ENCODE results near the gene LHB. TPM values are rescaled to one million over a fixed set of nuclear protein-coding genes. Genes with fewer than 3 reads are reported as not detected.

Gene LHB
- polyA plus RNA-seq, 4 donors: 0.47 TPM; not detected in 3

DNA sequence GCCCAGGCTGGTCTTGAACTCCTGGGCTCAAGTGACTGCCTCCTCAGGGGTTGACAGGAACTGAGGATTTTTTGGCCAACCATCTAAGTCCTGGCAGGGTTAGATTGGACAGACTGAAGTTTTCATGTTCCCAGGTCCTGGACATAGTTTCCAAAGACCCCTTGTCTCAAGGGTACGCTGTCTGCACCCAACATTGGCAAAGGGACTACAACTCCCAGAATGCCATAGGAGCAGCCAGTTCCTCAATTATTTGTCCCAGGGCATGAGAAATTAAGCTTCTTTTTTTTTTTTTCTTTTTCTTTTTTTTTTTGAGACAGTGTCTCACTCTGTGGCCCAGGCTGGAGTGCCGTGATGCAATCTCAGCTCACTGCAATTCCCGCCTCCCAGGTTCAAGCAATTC is 30.7 kb downstream of the LHB start:
- no peak for DNase-seq (ENCODE audit: low read depth in 4 of 4, low spot score in 3 of 4)

DNA sequence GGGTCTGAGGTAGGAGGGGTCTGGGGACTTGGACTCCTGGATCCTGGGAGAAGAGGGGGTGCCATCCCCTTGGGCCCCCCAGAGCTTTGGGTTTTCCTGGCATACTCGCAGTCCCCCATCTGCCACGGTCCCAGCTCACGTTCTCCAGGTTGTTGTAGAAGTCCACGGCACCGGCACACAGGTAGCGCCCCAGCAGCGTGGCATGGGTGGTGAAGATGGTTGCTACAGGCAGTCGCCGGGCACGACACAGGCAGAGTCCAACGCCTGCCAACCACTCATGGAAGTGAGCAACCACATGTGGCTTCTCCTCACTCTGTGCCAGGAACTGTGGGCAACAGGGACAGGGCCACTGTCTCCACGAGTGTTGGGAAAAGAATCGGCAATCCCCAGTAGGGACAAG is 31.2 kb downstream of the LHB start:
- DNase-seq (ENCODE audit: low read depth in 4 of 4, low spot score in 3 of 4): no peak

DNA sequence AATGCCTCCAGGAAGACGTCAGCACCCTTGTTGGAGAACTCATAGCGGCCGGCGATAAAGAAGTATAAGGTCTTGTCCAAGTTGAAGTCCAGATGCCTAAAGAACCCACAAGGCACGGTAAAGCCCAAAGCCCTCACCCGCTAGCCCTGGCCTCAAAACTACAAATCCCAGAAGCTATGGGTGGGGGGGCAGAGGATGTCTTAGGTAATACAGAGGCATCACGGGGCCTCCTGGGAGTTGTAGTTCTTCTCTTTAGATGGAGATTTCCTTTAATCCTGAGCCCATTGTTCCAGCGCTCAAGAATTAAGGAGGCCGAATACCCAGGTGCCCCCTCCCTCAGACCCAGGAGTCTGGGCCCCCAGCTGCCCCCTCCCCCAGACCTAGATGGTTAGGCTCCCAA is 34.6 kb downstream of the LHB start:
- no peak for DNase-seq (ENCODE audit: low read depth in 4 of 4, low spot score in 3 of 4)

DNA sequence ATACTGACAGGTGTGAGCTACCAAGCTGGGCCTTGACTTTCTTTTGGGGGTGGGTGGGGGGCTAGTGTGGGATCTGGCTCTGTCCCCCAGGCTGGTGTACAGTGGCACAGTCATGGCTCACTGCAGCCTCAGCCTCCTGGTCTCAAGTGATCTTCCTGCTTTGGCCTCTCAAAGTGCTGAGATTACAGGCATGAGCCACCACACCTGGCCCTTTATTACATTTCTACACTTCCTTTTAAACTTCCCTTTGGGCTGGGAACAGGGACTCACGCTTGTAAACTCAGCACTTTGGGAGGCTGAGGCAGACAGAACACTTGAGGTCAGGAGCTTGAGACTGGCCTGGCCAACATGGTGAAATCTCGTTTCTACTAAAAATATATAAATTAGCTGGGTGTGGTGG is 39.8 kb downstream of the LHB start:
- DNase-seq (ENCODE audit: low read depth in 4 of 4, low spot score in 3 of 4): no peak

DNA sequence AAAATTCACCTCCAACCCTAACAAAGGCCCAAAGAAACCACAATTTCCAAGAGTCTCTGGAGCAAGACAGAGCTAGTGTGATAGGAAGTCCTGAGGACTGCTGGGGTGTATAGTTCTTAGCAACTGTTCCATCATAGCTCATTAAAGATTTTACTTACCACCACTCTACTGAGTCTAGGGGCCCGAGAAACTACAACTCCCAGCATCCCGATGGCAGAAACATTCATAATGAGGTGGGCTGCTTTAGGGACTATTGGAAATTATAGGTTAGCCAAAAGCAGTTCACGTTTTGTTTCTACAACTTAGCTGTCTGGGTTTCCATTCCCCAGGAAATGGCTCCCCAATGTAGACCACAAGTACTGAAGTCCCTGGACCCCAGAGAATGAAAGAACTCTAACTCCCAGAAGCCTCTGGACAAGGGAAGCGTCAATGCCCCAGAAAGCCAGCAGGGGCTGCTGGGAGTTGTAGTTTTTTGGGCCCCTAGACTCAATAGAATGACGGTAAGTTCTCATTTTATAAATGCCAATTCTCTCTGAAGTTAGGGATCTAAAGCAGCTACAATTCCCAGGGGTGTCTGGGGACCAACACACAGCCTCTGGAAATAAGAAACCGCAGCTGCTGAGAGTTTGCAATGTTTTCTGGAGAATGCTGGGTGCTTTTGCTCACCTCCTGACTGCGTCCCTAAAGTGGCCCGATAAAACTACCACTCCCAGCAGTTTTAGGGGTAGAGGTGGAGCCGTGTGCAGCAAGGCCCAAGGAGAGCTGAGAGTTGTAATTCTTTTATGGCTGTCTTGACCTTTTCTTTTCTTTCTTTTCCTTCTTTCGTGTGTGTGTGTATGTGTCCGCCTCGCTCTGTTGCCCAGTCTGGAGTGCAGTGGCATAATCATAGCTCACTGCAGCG is 40.7 kb downstream of the LHB start:
- DNase-seq (ENCODE audit: low read depth in 4 of 4, low spot score in 3 of 4): no peak

DNA sequence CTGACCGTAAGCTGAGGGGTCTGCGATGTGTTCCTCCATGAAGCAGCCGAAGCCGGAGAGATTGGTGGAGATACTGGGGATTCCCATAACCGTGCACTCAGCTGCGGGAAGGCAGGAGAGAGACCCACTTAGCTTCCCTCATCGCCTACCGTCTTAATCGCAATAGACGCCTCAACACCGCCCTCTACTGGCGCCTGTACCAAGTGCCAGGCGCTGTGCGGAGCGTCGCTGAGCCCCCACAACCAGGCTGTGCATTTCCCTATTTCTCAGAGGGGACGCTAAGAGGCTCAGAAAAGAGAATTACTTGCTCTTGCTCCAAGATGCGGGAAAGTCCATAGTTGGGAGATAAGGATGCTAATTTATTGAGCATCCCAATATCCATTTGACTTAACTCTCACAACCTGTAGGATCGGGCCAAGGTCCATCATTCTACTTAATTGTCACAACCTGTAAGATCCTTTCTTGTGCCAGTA is 45.9 kb downstream of the LHB start:
- no peak for DNase-seq (ENCODE audit: low read depth in 4 of 4, low spot score in 3 of 4)

DNA sequence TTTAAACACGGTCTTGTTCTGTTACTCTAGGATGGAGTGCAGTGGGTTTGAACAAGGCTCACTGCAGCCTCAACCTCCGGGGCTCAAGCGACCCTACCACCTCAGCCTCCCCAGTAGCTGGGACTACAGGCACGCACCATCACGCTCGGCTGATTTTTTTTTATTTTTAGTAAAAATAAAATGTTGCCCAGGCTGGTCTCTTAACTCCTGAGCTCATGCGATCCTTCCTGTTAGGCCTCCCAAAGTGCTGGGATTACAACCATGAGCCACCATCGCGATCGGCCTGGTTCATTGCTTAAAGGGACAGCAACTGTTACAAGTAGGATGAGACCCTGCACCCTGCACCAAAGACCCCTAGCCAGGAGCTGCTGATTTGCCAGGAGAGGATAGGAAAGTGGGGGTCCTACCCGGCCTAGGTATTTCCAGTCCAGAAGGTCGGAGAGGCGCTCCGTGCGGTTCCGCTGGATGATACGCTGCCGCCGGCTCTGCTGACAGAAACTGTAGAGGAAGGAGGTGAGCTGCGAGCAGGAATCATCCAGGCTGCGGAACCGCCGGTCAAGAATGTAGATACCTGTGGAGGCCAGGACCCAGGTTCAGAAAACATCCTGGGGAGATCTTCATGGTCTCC is 46.6 kb downstream of the LHB start:
- DNase-seq (ENCODE audit: low read depth in 4 of 4, low spot score in 3 of 4): no peak

DNA sequence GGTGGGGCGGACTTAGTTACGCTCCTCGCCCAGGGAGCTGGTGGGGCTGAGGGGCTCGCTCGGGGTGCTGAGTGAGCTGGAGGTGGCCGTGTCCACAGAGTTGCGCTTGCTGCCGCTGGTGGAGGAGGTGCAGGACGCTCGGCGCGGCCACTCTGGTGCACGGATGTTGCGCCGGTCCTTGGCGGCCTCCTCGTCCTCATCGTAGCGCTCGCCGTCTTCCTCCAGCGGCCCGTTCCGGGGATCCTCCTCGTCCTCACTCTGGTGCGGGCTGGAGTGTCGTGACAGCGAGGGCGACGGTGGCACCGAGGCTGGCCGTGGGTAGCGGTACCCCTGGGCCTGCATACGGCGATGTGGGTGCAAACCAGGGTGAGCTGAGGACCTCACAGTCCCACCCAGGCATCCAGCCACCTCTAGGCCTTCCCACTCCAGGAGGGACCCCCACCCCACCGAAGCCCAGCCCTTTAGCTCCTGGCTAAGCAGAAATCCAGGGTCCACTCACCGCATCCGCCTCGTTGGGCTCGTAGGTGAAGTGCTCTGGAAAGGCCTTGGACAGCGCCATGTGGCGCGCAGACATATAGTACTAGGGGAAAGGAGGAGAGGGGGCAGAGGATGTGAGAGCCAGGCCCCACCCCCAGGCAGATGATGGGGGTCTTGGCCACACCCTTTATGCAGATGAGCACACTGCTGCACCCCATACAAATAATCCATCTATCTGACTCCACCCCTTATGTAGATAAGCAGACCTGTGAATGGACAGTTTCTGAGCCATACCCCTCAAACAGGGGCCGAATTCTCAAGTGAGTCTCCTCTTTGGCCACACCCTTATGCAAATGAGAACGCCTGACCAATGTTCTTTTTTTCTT is 47.4 kb downstream of the LHB start:
- DNase-seq (ENCODE audit: low read depth in 4 of 4, low spot score in 3 of 4): no peak

DNA sequence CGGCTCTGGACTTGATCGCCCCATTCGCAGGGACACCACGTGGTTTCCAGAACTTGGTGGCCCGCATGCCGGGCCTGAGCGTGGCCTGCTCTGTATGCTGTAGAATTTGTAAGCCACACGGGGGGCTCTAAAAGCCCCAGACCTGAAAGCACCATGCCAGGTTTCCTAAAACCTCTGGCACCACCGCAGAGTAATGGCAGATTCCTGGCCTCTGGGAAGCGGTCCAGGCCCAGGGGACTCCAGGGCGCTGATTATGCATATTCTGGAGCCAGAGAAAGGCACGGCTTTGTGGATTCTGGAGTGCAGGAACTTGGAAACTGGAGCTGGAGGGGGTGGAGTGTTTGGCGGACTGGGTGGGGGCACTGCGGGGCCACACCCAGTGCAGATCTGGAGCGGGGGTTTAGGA is 48.1 kb downstream of the LHB start:
- no peak for DNase-seq (ENCODE audit: low read depth in 4 of 4, low spot score in 3 of 4)

DNA sequence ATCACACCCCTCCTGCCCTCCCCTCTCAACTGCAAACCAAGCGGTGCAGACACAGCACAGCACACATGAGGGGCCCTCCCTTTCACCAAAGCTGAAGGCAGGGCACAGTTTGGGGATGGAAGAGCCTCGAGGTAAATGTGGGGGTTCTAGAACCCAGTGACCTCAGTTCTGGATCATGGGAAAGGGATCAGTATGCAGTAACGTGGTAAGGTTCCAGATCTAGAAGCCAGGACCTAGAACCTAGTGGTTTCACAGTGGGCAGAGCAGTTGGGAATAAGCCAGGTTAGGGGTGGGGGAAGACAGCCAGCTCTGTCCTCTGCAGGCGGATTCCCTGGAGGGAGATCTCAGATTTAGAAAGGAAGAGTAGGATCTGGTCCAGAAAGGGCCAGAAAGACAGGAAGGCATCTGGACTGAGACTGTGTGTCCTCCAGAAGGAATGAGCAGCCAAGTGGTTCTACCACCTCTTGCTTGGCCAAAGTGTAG is 48.7 kb downstream of the LHB start:
- no peak for DNase-seq (ENCODE audit: low read depth in 4 of 4, low spot score in 3 of 4)

DNA sequence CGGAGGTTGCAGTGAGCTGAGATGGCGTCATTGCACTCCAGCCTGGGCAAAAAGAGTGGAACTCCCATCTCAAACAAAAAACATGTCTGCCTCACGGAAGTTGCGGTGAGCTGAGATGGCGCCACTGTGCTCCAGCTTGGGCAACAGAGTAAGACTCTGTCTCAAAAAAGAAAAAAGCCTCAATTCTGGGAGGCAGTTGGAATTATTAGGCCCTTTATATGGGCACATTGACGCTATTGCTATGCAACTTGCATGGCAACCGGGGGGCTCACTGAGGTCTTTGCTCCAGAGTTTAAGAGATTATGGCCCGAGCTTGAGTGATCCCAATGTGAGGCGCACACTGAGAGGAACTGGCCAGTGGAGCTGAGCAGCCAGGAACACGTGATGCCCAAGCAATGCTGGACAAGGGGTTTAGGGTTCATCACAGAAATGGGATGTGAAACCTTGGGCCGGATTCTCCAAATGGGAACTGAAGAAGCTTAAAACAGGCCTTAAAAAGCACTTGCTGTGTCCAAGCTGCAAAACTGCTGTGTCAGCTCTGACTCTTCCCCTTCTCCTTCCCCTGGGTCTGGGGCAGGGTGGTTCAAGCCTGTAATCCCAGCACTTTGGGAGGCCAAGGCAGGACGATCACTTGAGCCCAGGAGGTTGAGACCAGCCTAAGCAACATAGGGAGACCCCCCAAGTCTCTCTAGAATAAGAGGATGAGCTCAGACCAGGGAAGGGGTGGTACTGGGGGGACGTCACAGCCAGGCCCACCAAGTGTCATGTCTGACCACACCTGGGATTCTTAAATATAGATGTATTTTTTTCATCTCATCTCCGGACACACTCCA is 49.3 kb downstream of the LHB start:
- DNase-seq (ENCODE audit: low read depth in 4 of 4, low spot score in 3 of 4): no peak

DNA sequence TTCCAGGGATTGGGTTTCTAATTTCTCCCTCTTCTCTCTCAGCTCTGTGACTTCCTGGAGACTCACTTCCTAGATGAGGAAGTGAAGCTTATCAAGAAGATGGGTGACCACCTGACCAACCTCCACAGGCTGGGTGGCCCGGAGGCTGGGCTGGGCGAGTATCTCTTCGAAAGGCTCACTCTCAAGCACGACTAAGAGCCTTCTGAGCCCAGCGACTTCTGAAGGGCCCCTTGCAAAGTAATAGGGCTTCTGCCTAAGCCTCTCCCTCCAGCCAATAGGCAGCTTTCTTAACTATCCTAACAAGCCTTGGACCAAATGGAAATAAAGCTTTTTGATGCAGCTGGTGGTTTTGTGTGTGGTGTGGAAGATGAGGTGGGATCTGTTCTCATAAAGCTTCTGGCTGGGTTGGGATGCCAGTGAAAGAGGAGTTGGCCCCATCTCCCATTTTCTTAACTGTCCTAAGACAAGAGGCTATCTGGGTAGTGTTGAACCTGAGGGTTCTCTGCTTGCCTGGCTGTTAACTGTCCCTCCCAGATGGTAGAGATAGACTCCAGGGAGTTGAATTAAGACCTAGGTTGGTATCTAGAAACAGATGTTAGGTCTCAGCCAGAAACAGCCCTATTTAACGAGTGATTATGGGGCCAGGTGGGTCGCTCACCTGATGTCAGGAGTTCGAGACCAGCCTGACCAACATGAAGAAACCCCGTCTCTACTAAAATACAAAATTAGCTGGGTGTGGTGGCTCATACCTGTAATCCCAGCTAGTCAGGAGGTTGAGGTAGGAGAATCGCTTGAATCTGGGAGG is 50.1 kb downstream of the LHB start:
- no peak for DNase-seq (ENCODE audit: low read depth in 4 of 4, low spot score in 3 of 4)

Other genes starting within 250 kb of the LHB start
- gene BCAT2, start 206.1 kb downstream of the LHB start, polyA plus RNA-seq (ENCODE audit: insufficient read length in 4 of 4): 10 to 100 TPM; 19.5 to 58.6 (median 32.0) TPM
- gene HSD17B14, start 180.6 kb downstream of the LHB start, polyA plus RNA-seq (ENCODE audit: insufficient read length in 4 of 4): 10 to 100 TPM in 3 of 4 donors, 1 to 10 TPM in 1; 8.3 to 38.2 (median 26.3) TPM
- 10 to 100 TPM; 19.8 to 60.5 (median 27.7) TPM for gene PLEKHA4, start 148.5 kb downstream of the LHB start, polyA plus RNA-seq (ENCODE audit: insufficient read length in 4 of 4)
- gene PPP1R15A, start 144.7 kb downstream of the LHB start, polyA plus RNA-seq (ENCODE audit: insufficient read length in 4 of 4): 100 to 1,000 TPM in 1 of 4 donors, 10 to 100 TPM in 3; 30.6 to 343 (median 32.6) TPM
- gene TULP2, start 118.3 kb downstream of the LHB start, polyA plus RNA-seq (ENCODE audit: insufficient read length in 4 of 4): 1 to 10 TPM in 3 of 4 donors, under 1 TPM in 1; 0.60 to 1.5 (median 1.3) TPM
- 100 to 1,000 TPM; 223 to 314 (median 261) TPM for gene NUCB1, start 116.8 kb downstream of the LHB start, polyA plus RNA-seq (ENCODE audit: insufficient read length in 4 of 4)
- 1 to 10 TPM; 1.6 to 8.0 (median 6.5) TPM for gene DHDH, start 83.4 kb downstream of the LHB start, polyA plus RNA-seq (ENCODE audit: insufficient read length in 4 of 4)
- 10 to 100 TPM; 49.6 to 83.8 (median 71.4) TPM for gene BAX, start 62.2 kb downstream of the LHB start, polyA plus RNA-seq (ENCODE audit: insufficient read length in 4 of 4)
- gene FTL, start 51.8 kb downstream of the LHB start, polyA plus RNA-seq (ENCODE audit: insufficient read length in 4 of 4): 1,000 to 10,000 TPM; 1,558 to 2,525 (median 2,184) TPM
- 10 to 100 TPM; 24.0 to 50.7 (median 39.6) TPM for gene GYS1, start 23.8 kb downstream of the LHB start, polyA plus RNA-seq (ENCODE audit: insufficient read length in 4 of 4)
- gene RUVBL2, start 23.2 kb downstream of the LHB start, polyA plus RNA-seq (ENCODE audit: insufficient read length in 4 of 4): 10 to 100 TPM; 51.0 to 91.7 (median 79.3) TPM
- gene CGB3, start 7.2 kb upstream of the LHB start, polyA plus RNA-seq (ENCODE audit: insufficient read length in 4 of 4): under 1 TPM in 1 of 4 donors, not detected in 3; 0.26 TPM
- gene CGB2, start 14.8 kb upstream of the LHB start, polyA plus RNA-seq (ENCODE audit: insufficient read length in 4 of 4): under 1 TPM in 1 of 4 donors, not detected in 3; 0.35 TPM
- not detected for gene CGB1, start 19.8 kb upstream of the LHB start, polyA plus RNA-seq (ENCODE audit: insufficient read length in 4 of 4)
- under 1 TPM in 1 of 4 donors, not detected in 3; 0.18 TPM for gene CGB5, start 26.8 kb upstream of the LHB start, polyA plus RNA-seq (ENCODE audit: insufficient read length in 4 of 4)
- gene CGB8, start 32.0 kb upstream of the LHB start, polyA plus RNA-seq (ENCODE audit: insufficient read length in 4 of 4): under 1 TPM in 2 of 4 donors, not detected in 2; 0.18 to 0.22 TPM
- gene CGB7, start 40.7 kb upstream of the LHB start, polyA plus RNA-seq (ENCODE audit: insufficient read length in 4 of 4): 1 to 10 TPM in 3 of 4 donors, under 1 TPM in 1; 0.69 to 1.7 (median 1.2) TPM
- gene NTF4, start 47.7 kb upstream of the LHB start, polyA plus RNA-seq (ENCODE audit: insufficient read length in 4 of 4): 1 to 10 TPM; 3.2 to 5.9 (median 4.7) TPM
- gene KCNA7, start 55.6 kb upstream of the LHB start, polyA plus RNA-seq (ENCODE audit: insufficient read length in 4 of 4): under 1 TPM in 3 of 4 donors, not detected in 1; 0.04 to 0.11 (median 0.05) TPM
- gene SNRNP70, start 68.4 kb upstream of the LHB start, polyA plus RNA-seq (ENCODE audit: insufficient read length in 4 of 4): 100 to 1,000 TPM; 254 to 427 (median 319) TPM
- gene LIN7B, start 97.3 kb upstream of the LHB start, polyA plus RNA-seq (ENCODE audit: insufficient read length in 4 of 4): 10 to 100 TPM in 1 of 4 donors, 1 to 10 TPM in 3; 6.4 to 13.3 (median 6.8) TPM
- gene C19orf73, start 102.1 kb upstream of the LHB start, polyA plus RNA-seq (ENCODE audit: insufficient read length in 4 of 4): 1 to 10 TPM in 2 of 4 donors, under 1 TPM in 2; 0.31 to 1.0 (median 0.70) TPM
- gene PPFIA3, start 102.5 kb upstream of the LHB start, polyA plus RNA-seq (ENCODE audit: insufficient read length in 4 of 4): 1 to 10 TPM; 5.0 to 8.3 (median 6.7) TPM
- gene HRC, start 138.3 kb upstream of the LHB start, polyA plus RNA-seq (ENCODE audit: insufficient read length in 4 of 4): 10 to 100 TPM; 26.7 to 41.9 (median 30.3) TPM
- 10 to 100 TPM; 18.1 to 39.9 (median 28.0) TPM for gene TRPM4, start 140.7 kb upstream of the LHB start, polyA plus RNA-seq (ENCODE audit: insufficient read length in 4 of 4)